Activated CD8-positive, alpha-beta T cell treated with anti-CD3 and anti-CD28 coated beads for 36 hours (primary cell): Measurements from ENCODE around the gene MTREX. TPM values are rescaled to one million over a fixed set of nuclear protein-coding genes. Genes with fewer than 3 reads are reported as not detected.

ENCODE experiments used
- ATAC-seq: fragments of 200-7000 bp; cut with Tn5 transposase; one replicate; pipeline ENCODE4 v1.10.0; 2021; ENCODE audit warnings: mild to moderate bottlenecking, moderate library complexity
- CTCF ChIA-PET: fragments of 350-600 bp; sonication (Branson Sonifier 250); formaldehyde crosslinking; loops from one replicate; lab custom pipeline; 2021; ENCODE audit warnings: antibody characterized with exemption; lab: Charles Lee
- POLR2A ChIA-PET: fragments of 350-600 bp; sonication (Branson Sonifier 250); formaldehyde crosslinking; loops from one replicate; lab custom pipeline; 2021; ENCODE audit warnings: antibody characterized with exemption; lab: Charles Lee
- DNase-seq: peaks from one replicate; pipeline ENCODE4 v3.0.0-alpha.2; 2020
- H3K27ac Mint-ChIP-seq: one replicate; pipeline ENCODE4 v1.8.0; 2021; ENCODE audit warnings: mild to moderate bottlenecking, mixed read lengths
- H3K27me3 Mint-ChIP-seq: one replicate; pipeline ENCODE4 v1.8.0; 2021; ENCODE audit warnings: mixed read lengths
- H3K36me3 Mint-ChIP-seq: one replicate; pipeline ENCODE4 v1.8.0; 2021; ENCODE audit warnings: low read depth, mixed read lengths
- H3K4me1 Mint-ChIP-seq: one replicate; pipeline ENCODE4 v1.8.0; 2021; ENCODE audit warnings: low read depth, mixed read lengths
- H3K4me3 Mint-ChIP-seq: one replicate; pipeline ENCODE4 v1.8.0; 2021; ENCODE audit warnings: mild to moderate bottlenecking, moderate library complexity, mixed read lengths
- H3K9me3 Mint-ChIP-seq: one replicate; pipeline ENCODE4 v1.8.0; 2021; ENCODE audit warnings: mixed read lengths
- intact Hi-C: fragments of 100-400 bp; cut with micrococcal nuclease; formaldehyde crosslinking; loops from one replicate; pipeline ENCODE4 v1.10.0; 2022
- total RNA-seq, 2 experiments: library from RNA; stranded (reverse); gene quantifications; one replicate each; pipeline ENCODE4 v1.2.3, GENCODE V29; 2021
- TF ChIP-seq, protein P1 (sequence below): fragments of 200-600 bp; IDR thresholded peaks from one replicate; pipeline ENCODE4 v1.8.0; 2022; ENCODE audit warnings: antibody characterized with exemption, mild to moderate bottlenecking

Gene MTREX
- total RNA-seq, 2 experiments from 2014 or later: 88.9 to 93.4 TPM

GRCh38 chr5:55344392-55344992 lies 36.7 kb downstream of the MTREX start:
- no peak overlapping the region for H3K27ac Mint-ChIP-seq

GRCh38 chr5:55345327-55345726 lies 37.5 kb downstream of the MTREX start:
- peaks cover 3% of the 10 kb centered on the region for H3K4me1 Mint-ChIP-seq
- peaks cover 44% of the 10 kb centered on the region for H3K36me3 Mint-ChIP-seq
- H3K27me3 Mint-ChIP-seq: no peaks in the 10 kb centered on the region
- no peak for DNase-seq
- no peak overlapping the region for H3K4me3 Mint-ChIP-seq
- intact Hi-C loops: loop anchor here (10.0 kb wide), 1 partner anchor 349 kb away; no protein-coding TSS in a partner anchor
- ChIA-PET CTCF (interaction anchor here (0.7 kb wide), 1 partner anchor 18 kb away, joined by 3 read pairs; no protein-coding TSS in a partner anchor), POLR2A (no interaction called here)
- TF ChIP-seq, protein P1, sequence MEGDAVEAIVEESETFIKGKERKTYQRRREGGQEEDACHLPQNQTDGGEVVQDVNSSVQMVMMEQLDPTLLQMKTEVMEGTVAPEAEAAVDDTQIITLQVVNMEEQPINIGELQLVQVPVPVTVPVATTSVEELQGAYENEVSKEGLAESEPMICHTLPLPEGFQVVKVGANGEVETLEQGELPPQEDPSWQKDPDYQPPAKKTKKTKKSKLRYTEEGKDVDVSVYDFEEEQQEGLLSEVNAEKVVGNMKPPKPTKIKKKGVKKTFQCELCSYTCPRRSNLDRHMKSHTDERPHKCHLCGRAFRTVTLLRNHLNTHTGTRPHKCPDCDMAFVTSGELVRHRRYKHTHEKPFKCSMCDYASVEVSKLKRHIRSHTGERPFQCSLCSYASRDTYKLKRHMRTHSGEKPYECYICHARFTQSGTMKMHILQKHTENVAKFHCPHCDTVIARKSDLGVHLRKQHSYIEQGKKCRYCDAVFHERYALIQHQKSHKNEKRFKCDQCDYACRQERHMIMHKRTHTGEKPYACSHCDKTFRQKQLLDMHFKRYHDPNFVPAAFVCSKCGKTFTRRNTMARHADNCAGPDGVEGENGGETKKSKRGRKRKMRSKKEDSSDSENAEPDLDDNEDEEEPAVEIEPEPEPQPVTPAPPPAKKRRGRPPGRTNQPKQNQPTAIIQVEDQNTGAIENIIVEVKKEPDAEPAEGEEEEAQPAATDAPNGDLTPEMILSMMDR: no peak
- no peak overlapping the region for H3K27ac Mint-ChIP-seq
- no peak for ATAC-seq
- H3K9me3 Mint-ChIP-seq: no peaks in the 10 kb centered on the region

More at GRCh38 chr5:55344392-55344992, 36.7 kb downstream of the MTREX start:
- Mint-ChIP-seq H3K36me3 (peaks cover 38% of the 10 kb centered on the region), H3K9me3 (no peaks in the 10 kb centered on the region), H3K4me3 (no peak overlapping the region), H3K27me3 (no peaks in the 10 kb centered on the region), H3K4me1 (peaks cover 5% of the 10 kb centered on the region)
- ChIA-PET POLR2A (no interaction called here), CTCF (interaction anchor here (1.2 to 3.1 kb wide), 6 partner anchors 9 to 347 kb away, joined by 3 to 17 read pairs (median 3); no protein-coding TSS in a partner anchor)
- intact Hi-C loops: loop anchor here (10.0 kb wide), 1 partner anchor 350 kb away; no protein-coding TSS in a partner anchor
- TF ChIP-seq, protein P1: peak; percentile 96
- DNase-seq (peak; percentile 84), ATAC-seq (peak; percentile 67)

DNA sequence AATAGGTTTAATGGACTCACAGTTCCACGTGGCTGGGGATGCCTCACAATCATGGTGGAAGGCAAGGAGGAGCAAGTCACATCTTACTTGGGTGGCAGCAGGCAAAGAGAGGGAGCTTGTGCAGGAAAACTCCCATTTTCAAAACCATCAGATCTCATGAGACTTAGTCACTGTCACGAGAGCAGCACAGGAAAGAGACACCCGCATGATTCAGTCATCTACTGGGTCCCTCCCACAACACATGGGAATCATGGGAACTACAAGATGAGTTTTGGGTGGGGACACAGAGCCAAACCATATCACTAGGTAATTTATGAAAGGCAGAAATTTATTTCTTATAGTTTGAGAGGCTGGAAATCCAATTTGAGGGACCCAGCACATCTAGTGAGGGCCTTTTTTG lies 40.0 kb downstream of the MTREX start:
- DNase-seq (no peak), ATAC-seq (no peak)
- peaks cover 52% of the 10 kb centered on the region for H3K36me3 Mint-ChIP-seq
- ChIA-PET CTCF (no interaction called here), POLR2A (no interaction called here)
- no peak overlapping the region for H3K27ac Mint-ChIP-seq
- no peaks in the 10 kb centered on the region for H3K9me3 Mint-ChIP-seq
- H3K27me3 Mint-ChIP-seq: no peaks in the 10 kb centered on the region
- peaks cover 3% of the 10 kb centered on the region for H3K4me1 Mint-ChIP-seq
- intact Hi-C loops: loop anchor here (10.0 kb wide), 1 partner anchor 347 kb away; no protein-coding TSS in a partner anchor
- no peak overlapping the region for H3K4me3 Mint-ChIP-seq
- TF ChIP-seq, protein P1: no peak

GRCh38 chr5:55350754-55351153 lies 43.0 kb downstream of the MTREX start:
- Mint-ChIP-seq H3K4me3 (no peak overlapping the region), H3K36me3 (peaks cover 53% of the 10 kb centered on the region), H3K4me1 (no peaks in the 10 kb centered on the region), H3K27ac (no peak overlapping the region), H3K9me3 (no peaks in the 10 kb centered on the region), H3K27me3 (no peaks in the 10 kb centered on the region)
- ChIA-PET POLR2A (no interaction called here), CTCF (no interaction called here)
- ATAC-seq (no peak), DNase-seq (no peak)
- TF ChIP-seq, protein P1: no peak
- intact Hi-C loops: no loop called here

DNA sequence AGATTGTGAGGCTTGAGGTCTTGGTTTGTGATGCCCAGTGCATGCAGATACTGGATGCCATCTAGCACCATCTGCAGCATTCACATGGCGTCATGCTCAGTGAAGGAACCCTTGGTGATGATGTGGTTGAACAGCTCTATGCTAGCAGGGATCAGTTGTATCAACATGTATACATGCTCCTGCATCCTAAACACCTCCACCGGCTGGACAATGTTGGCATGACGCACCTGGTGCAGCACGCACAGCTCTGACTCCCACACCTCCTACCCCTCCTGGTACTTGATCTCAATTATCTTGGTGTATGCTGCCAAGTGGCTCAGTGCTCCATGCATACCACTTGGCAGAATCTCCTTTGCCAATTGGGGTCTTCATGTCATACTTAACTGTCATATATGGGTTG lies 49.1 kb downstream of the MTREX start:
- Mint-ChIP-seq H3K36me3 (peaks cover 46% of the 10 kb centered on the region), H3K27ac (no peak overlapping the region), H3K4me3 (no peak overlapping the region), H3K4me1 (no peaks in the 10 kb centered on the region), H3K9me3 (no peaks in the 10 kb centered on the region), H3K27me3 (no peaks in the 10 kb centered on the region)
- no peak for DNase-seq
- intact Hi-C loops: no loop called here
- ChIA-PET POLR2A (no interaction called here), CTCF (no interaction called here)
- no peak for ATAC-seq
- TF ChIP-seq, protein P1: no peak
